Transverse colon (tissue), 4 donors: ENCODE data around the gene ITGB5. TPM values are rescaled to one million over a fixed set of nuclear protein-coding genes. Genes with fewer than 3 reads are reported as not detected.

Experiments
- DNase-seq: peaks from one replicate; pipeline ENCODE4 v3.0.0-alpha.2; 2019
- H3K27ac ChIP-seq, 4 donors: fragments of 200-600 bp; sonication (generic); 2 replicates each; pipeline ENCODE4 v1.5.1; 2016 to 2018; ENCODE audit warnings: inconsistent platforms in 4 of 4
- H3K27me3 ChIP-seq: fragments of 200-600 bp; sonication (generic); 2 replicates; pipeline ENCODE4 v1.5.1; 2017; ENCODE audit warnings: inconsistent platforms
- H3K36me3 ChIP-seq, 4 donors: fragments of 200-600 bp; sonication (generic); 2 replicates each; pipeline ENCODE4 v1.5.1; 2017 to 2019; ENCODE audit warnings: inconsistent platforms in 4 of 4
- H3K4me1 ChIP-seq, 4 donors: fragments of 200-600 bp; sonication (generic); 2 replicates each; pipeline ENCODE4 v1.5.1; 2017 to 2020; ENCODE audit warnings: inconsistent platforms in 4 of 4
- H3K4me3 ChIP-seq, 4 donors: fragments of 200-600 bp; sonication (generic); 1 replicate in 1 of 4; 2 replicates in 3 of 4; pipeline versions ENCODE4 v1.5.1 to v1.6.1; 2017 to 2019; ENCODE audit warnings: inconsistent platforms in 4 of 4
- H3K9me3 ChIP-seq, 2 donors: fragments of 200-600 bp; sonication (generic); 2 replicates each; pipeline ENCODE4 v1.5.1; 2017 to 2019; ENCODE audit warnings: inconsistent platforms in 2 of 2
- EP300 ChIP-seq: sonication (generic); formaldehyde crosslinking; IDR thresholded peaks from one replicate; pipeline ENCODE4 v1.6.1; 2017; ENCODE audit warnings: antibody characterized with exemption, low read depth
- POLR2A ChIP-seq: fragments of 450-650 bp; IDR thresholded peaks from one replicate; pipeline ENCODE4 v1.6.1; 2016; ENCODE audit warnings: antibody characterized with exemption, mild to moderate bottlenecking, moderate library complexity
- POLR2AphosphoS5 ChIP-seq, 3 donors: sonication (generic); formaldehyde crosslinking; IDR thresholded peaks; one replicate each; pipeline ENCODE4 v1.6.1; 2016; ENCODE audit warnings: antibody characterized with exemption in 3 of 3
- WGBS, 2 donors: methylation state at CpG; one replicate each; pipeline ENCODE4 v1.1.5; 2018; ENCODE audit warnings: low coverage in 1 of 2; 5-methylcytosine and 5-hydroxymethylcytosine counted together
- in situ Hi-C, 4 donors: fragments of 200-750 bp; cut with MboI; loops; one replicate each; pipeline versions ENCODE4 v1.15.0 to v1.15.1; 2017; ENCODE audit warnings: low sequenced_read_pairs in 3 of 4, low pct_ligation_motif_present in 1 of 4, low pct_unique_long_range_greater_than_20kb in 1 of 4
- intact Hi-C: fragments of 100-400 bp; cut with DNase I; formaldehyde crosslinking; loops from one replicate; pipeline ENCODE4 v1.15.1; 2023; ENCODE audit warnings: low total_unique reads
- total RNA-seq, 4 donors: library from RNA; depleted of rRNA; stranded (reverse); fragments of >200 nt; gene quantifications; one replicate each; pipeline ENCODE4 v1.1.0, GENCODE V29; 2016
- TF ChIP-seq, protein P1 (sequence below), 5 experiments: fragments of 200-600 bp in 3 of 5; fragments of 450-650 bp in 2 of 5; sonication (generic) in 3 of 5; IDR thresholded peaks; 1 replicate in 2 of 5; 2 replicates in 3 of 5; pipeline ENCODE4 v1.5.1; 2016 to 2017; ENCODE audit warnings: antibody characterized with exemption in 5 of 5, inconsistent platforms in 3 of 5, mild to moderate bottlenecking in 2 of 5, moderate library complexity in 1 of 5

The ITGB5 gene
- total RNA-seq, 4 donors from 2014 or later, result 62.8 to 572 (median 105) TPM

- Histone ChIP-seq H3K9me3 (no peaks in the 10 kb centered on the region), H3K27me3 (no peaks in the 10 kb centered on the region), H3K4me1 (no peaks in the 10 kb centered on the region), H3K4me3 (no peak overlapping the region), H3K36me3 (peaks cover 0 to 20% (median 6%) of the 10 kb centered on the region in 4 donors), H3K27ac (no peak overlapping the region)
- no peak for DNase-seq
- in situ Hi-C loops, result loop anchor here in 3 of 4 donors (25.0 kb wide), 2 partner anchors 331 to 356 kb away; no protein-coding TSS in a partner anchor
- intact Hi-C loops, result no loop called here
- WGBS, 2 donors, result 95 to 100% methylated on average over 1 to 2 of the region's 2 CpGs
- no peak for TF ChIP-seq EP300
- TF ChIP-seq, protein P1, sequence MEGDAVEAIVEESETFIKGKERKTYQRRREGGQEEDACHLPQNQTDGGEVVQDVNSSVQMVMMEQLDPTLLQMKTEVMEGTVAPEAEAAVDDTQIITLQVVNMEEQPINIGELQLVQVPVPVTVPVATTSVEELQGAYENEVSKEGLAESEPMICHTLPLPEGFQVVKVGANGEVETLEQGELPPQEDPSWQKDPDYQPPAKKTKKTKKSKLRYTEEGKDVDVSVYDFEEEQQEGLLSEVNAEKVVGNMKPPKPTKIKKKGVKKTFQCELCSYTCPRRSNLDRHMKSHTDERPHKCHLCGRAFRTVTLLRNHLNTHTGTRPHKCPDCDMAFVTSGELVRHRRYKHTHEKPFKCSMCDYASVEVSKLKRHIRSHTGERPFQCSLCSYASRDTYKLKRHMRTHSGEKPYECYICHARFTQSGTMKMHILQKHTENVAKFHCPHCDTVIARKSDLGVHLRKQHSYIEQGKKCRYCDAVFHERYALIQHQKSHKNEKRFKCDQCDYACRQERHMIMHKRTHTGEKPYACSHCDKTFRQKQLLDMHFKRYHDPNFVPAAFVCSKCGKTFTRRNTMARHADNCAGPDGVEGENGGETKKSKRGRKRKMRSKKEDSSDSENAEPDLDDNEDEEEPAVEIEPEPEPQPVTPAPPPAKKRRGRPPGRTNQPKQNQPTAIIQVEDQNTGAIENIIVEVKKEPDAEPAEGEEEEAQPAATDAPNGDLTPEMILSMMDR (IDR thresholded peaks at IDR 0.05), result no peak
- no peak for TF ChIP-seq POLR2AphosphoS5 (IDR thresholded peaks at IDR 0.05)
- TF ChIP-seq POLR2A, result no peak
These were observed 31.4 kb upstream of the ITGB5 start for GRCh38 chr3:124918524-124918923.

DNA sequence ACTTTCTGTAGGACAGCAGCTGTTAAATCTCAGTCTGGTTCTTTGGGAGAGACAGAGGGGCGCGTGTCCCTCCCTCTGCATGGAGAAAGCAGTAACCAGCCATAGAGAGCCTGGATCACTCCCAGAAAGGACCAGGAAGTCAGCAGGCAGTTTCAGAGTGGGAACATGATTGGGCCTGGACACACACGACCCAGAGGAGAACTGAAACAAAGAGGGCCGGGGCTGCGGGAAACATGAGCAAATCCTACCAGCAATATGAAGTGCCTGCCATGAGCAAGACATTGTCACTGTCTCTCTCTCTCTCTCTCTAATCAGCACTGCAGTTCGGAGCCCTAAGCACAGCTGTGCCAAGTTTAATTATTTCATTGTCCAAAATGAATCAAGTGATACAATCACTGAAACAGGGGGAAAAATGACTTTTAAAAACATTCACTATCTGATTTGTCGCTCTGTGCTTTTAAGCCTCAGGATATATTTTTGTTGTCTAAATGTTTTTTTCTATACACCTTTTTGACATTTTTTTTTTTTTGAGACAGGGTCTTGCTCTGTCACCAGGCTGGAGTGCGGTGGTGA, 29.8 kb upstream of the ITGB5 start:
- no peak for DNase-seq
- Histone ChIP-seq H3K4me1 (no peaks in the 10 kb centered on the region), H3K27me3 (no peaks in the 10 kb centered on the region), H3K27ac (no peak overlapping the region), H3K36me3 (peaks cover 0 to 32% (median 3%) of the 10 kb centered on the region in 4 donors), H3K4me3 (no peak overlapping the region), H3K9me3 (no peaks in the 10 kb centered on the region)
- TF ChIP-seq, protein P1 (IDR thresholded peaks at IDR 0.05), result no peak
- no peak for TF ChIP-seq POLR2AphosphoS5 (IDR thresholded peaks at IDR 0.05)
- no peak for TF ChIP-seq EP300
- TF ChIP-seq POLR2A, result no peak
- 69 to 72% methylated on average over 8 of the region's 8 CpGs for WGBS, 2 donors
- in situ Hi-C loops, result loop anchor here in 3 of 4 donors (25.0 kb wide), 2 partner anchors 330 to 355 kb away; no protein-coding TSS in a partner anchor
- intact Hi-C loops, result no loop called here

- peaks cover 0 to 25% (median 2%) of the 10 kb centered on the region in 4 donors for H3K36me3 ChIP-seq
These were observed 28.1 kb upstream of the ITGB5 start for GRCh38 chr3:124915254-124915653.

DNA sequence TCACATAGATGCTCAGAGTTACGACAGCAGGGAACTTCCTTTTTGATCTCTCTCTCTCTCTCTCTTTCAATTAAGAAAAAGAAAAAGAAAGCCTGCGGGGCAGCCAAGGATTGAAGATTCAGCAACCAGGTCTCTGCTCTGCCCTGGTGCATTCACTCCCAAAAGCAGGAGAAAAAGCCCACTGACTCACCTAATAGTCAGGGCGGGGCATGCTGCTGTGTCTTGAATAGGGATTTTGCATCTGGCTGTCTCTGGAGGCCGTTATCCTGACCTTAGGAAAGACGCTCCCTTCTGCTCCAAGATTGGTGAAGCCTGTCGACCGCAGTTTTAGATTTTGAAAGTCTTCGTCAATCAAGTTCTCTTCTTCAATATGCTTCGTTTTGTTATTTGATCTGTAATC, 20.8 kb upstream of the ITGB5 start:
- Histone ChIP-seq H3K27me3 (no peaks in the 10 kb centered on the region), H3K36me3 (peaks cover 0 to 40% (median 11%) of the 10 kb centered on the region in 4 donors), H3K4me3 (no peak overlapping the region), H3K27ac (no peak overlapping the region), H3K4me1 (no peaks in the 10 kb centered on the region), H3K9me3 (no peaks in the 10 kb centered on the region)
- TF ChIP-seq EP300 (no peak), POLR2AphosphoS5 (IDR thresholded peaks at IDR 0.05) (no peak)
- TF ChIP-seq, protein P1 (IDR thresholded peaks at IDR 0.05), result no peak
- in situ Hi-C loops, result loop anchor here in 3 of 4 donors (25.0 kb wide), 2 partner anchors 321 to 346 kb away; no protein-coding TSS in a partner anchor
- intact Hi-C loops, result loop anchor here (10.0 kb wide), 1 partner anchor 343 kb away; no protein-coding TSS in a partner anchor
- DNase-seq, result no peak
- 70 to 82% methylated on average over 3 to 9 of the region's 9 CpGs for WGBS, 2 donors

More at GRCh38 chr3:124915254-124915653, 28.1 kb upstream of the ITGB5 start:
- no peaks in the 10 kb centered on the region for H3K4me1 ChIP-seq
- no peak overlapping the region for H3K4me3 ChIP-seq
- no peaks in the 10 kb centered on the region for H3K9me3 ChIP-seq
- intact Hi-C loops, result no loop called here
- DNase-seq, result no peak
- no peak overlapping the region for H3K27ac ChIP-seq
- peak in 1 of 3 donors; percentile 22 for TF ChIP-seq POLR2AphosphoS5 (IDR thresholded peaks at IDR 0.05)
- TF ChIP-seq POLR2A, result no peak
- TF ChIP-seq EP300, result no peak
- TF ChIP-seq, protein P1 (IDR thresholded peaks at IDR 0.05), result no peak
- H3K27me3 ChIP-seq, result no peaks in the 10 kb centered on the region
- 93 to 100% methylated on average over 2 to 3 of the region's 3 CpGs for WGBS, 2 donors
- in situ Hi-C loops, result loop anchor here in 3 of 4 donors (25.0 kb wide), 2 partner anchors 328 to 353 kb away; no protein-coding TSS in a partner anchor
